A549 treated with RU486 at 1 μM for 4 hours (cell line): ENCODE results near the gene RWDD1. TPM values are rescaled to one million over a fixed set of nuclear protein-coding genes. Genes with fewer than 3 reads are reported as not detected.

Experiments
- total RNA-seq: library from RNA; stranded (reverse); fragments of 200-300 nt; extraction: Qiagen RNA extraction; gene quantifications from 5 replicates; pipeline ENCODE4 v1.2.3, GENCODE V29; 2022; ENCODE audit warnings: low read depth

Gene RWDD1
- 18.4 to 41.6 TPM (median 36.8 TPM) in 5 replicates for total RNA-seq

DNA sequence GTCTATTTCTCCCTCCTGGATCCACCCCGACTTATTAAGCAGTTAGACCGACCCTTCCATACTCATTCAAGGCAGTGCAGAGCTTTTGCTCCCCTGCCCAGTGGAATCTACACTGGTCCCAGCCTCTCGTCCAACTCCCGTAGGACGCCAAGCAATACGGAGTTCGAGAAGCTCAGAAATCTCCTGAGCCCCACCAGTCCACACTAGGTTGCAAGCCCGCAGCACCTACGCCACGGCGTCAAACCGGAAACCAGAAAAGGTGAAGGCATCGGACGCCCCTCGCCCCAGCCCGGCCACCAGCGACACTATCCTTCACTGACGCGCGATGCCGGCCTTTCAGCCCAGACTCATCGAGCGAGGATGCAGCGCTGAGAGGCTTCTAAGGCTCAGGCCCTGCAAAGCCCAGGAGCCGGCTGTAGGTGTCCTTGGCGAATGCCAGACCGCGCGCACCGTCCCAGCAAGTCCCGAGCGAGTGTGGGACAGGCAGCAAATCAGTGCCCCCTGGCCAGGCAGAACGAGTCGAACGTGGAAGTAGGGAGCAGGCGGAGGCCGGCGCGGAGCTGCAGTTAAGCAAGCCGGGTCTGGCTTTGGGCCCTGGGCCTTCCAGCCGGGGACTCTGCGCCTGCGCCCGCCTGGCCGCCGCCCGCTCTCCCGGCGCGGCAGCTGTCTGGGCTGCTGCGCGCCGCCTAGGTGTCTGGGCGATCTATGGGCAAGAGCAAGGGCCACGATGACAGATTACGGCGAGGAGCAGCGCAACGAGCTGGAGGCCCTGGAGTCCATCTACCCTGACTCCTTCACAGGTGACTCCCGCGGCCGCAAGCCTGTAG lies at the start of gene RWDD1:
Gene RWDD1, plus strand, starts transcription at position 649 of the 827 bp plus-strand sequence. Its CDS starts 79 bp downstream, at position 728.

GRCh38 chr6:116545651-116546050 lies 25.7 kb upstream of the RWDD1 start, which contains the start of gene TRAPPC3L:
TRAPPC3L (minus strand) TSS chr6:116545684; CDS start chr6:116545514, 170 bp downstream.

DNA sequence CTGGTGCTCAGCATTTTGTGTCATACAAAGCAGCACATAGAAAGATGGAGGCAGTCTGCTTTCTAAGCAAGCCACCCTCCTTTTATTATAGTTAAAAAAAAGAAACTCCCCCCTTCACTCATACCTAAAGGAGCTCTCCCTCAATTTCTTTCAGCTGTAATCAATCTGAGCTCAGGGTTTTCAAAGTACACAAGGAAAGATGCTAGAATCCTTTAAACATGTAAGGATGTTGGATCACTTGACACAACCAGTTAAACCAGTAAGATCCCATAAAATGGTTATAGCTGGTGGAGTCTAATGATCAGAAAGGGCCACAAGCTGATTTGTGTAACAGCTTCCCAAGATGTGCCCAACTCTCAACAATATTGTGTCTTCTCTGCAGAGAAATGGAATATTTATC lies 17.9 kb upstream of the RWDD1 start, which contains the start of gene CALHM4:
Gene CALHM4, plus strand, starts transcription at position 301 of the 400 bp plus-strand sequence. Its CDS starts 43 bp downstream, at position 344.

DNA sequence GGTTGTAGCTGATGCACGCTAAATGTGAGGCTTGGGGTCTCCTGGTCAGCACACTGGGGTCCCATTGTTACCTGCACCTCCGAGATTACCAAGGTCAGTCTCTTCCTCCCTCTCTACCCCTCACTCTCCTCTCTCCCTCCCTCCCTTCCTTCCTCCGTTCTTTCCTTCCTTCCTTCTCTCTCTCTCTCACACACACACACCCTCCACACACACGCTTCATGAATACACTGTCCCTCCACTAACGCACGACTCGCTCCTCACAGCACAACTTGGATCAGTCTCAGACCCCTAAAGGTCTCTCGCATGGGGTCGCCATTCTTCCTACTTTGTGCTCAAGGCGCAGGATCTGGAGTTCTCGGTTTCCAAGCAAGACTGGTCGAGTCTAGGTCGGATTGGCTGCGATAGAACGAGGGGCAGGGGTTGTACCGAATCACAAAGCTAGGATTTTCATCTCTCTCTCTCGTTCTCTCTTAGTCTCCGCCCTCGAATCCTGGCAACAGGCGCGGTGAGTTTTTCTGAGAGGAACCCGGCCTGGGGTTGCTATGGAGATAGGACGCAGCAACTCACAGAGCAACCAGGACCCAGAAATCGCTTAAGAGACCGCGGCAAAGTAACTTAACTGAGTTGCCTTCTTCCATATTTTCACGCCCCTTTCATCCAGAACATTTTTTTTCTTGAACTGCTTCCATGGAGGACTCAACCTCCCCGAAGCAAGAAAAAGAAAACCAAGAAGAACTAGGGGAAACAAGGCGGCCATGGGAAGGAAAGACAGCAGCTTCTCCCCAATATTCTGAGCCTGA lies 44.8 kb downstream of the RWDD1 start, which contains the start of gene RSPH4A:
Gene RSPH4A, plus strand, starts transcription at position 543 of the 800 bp plus-strand sequence. Its CDS starts 145 bp downstream, at position 688.

Other genes starting within 250 kb of the RWDD1 start
- gene DSE, start 200.6 kb upstream of the RWDD1 start, total RNA-seq = 12.4 to 19.1 TPM (median 17.3 TPM) in 5 replicates
- gene CALHM6, start 110.1 kb upstream of the RWDD1 start, total RNA-seq = not detected in 5 replicates
- 0.03 to 0.10 TPM (median 0.07 TPM) in 5 replicates for gene CALHM5, start 59.9 kb upstream of the RWDD1 start, total RNA-seq
- not detected in 5 replicates for gene TRAPPC3L, start 25.8 kb upstream of the RWDD1 start, total RNA-seq
- gene CALHM4, start 17.8 kb upstream of the RWDD1 start, total RNA-seq = not detected in 5 replicates
- gene RSPH4A, start 45.0 kb downstream of the RWDD1 start, total RNA-seq = 0.15 to 0.39 TPM (median 0.18 TPM) in 5 replicates
- gene ZUP1, start 97.3 kb downstream of the RWDD1 start, total RNA-seq = 4.2 to 7.9 TPM (median 7.0 TPM) in 5 replicates
- 0.42 to 1.9 TPM (median 1.5 TPM) in 5 replicates for gene KPNA5, start 109.7 kb downstream of the RWDD1 start, total RNA-seq
- gene FAM162B, start 194.2 kb downstream of the RWDD1 start, total RNA-seq = 0.15 to 0.22 TPM in 2 of 5 replicates, not detected in the others